Upper lobe of left lung (tissue), 4 donors: ENCODE results near the gene TLN1.

Source experiments
- EP300 ChIP-seq, 4 donors: sonication (generic); formaldehyde crosslinking; IDR thresholded peaks; one replicate each; pipeline ENCODE4 v1.5.1; 2017; ENCODE audit warnings: antibody characterized with exemption in 4 of 4, control low read depth in 2 of 4
- POLR2A ChIP-seq, 4 donors: fragments of 450-650 bp; IDR thresholded peaks; one replicate each; pipeline ENCODE4 v1.5.1; 2016 to 2017; ENCODE audit warnings: antibody characterized with exemption in 4 of 4, mild to moderate bottlenecking in 2 of 4
- POLR2AphosphoS5 ChIP-seq, 2 donors: sonication (generic); formaldehyde crosslinking; IDR thresholded peaks; one replicate each; pipeline ENCODE4 v1.5.1; 2017; ENCODE audit warnings: antibody characterized with exemption in 2 of 2
- TF ChIP-seq, protein P1 (sequence below), 6 experiments: fragments of 450-650 bp in 4 of 6; fragments of 200-600 bp in 2 of 6; sonication (generic) in 2 of 6; IDR thresholded peaks; one replicate each; pipeline ENCODE4 v1.5.1; 2016 to 2019; ENCODE audit warnings: antibody characterized with exemption in 6 of 6

DNA sequence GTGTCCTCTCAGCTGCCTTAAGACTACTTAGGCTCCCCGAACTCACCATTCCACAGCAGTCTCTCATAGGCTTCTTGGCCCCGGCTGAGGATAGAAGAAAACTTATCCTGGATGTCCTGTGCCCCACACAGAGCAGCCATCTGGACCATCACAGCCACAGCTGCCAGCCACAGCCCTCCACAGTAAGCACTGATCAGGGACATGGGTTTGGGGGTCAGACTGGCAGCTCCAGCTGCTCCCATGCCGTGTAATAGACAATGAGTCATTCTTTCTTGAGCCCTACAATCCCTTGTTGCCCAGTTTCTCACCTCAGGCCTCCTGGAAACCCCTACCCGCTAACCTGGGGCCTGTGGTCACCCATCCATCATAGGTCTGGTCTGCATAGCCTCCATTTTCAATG lies 6.2 kb upstream of the TLN1 start:
- TF ChIP-seq, protein P1, sequence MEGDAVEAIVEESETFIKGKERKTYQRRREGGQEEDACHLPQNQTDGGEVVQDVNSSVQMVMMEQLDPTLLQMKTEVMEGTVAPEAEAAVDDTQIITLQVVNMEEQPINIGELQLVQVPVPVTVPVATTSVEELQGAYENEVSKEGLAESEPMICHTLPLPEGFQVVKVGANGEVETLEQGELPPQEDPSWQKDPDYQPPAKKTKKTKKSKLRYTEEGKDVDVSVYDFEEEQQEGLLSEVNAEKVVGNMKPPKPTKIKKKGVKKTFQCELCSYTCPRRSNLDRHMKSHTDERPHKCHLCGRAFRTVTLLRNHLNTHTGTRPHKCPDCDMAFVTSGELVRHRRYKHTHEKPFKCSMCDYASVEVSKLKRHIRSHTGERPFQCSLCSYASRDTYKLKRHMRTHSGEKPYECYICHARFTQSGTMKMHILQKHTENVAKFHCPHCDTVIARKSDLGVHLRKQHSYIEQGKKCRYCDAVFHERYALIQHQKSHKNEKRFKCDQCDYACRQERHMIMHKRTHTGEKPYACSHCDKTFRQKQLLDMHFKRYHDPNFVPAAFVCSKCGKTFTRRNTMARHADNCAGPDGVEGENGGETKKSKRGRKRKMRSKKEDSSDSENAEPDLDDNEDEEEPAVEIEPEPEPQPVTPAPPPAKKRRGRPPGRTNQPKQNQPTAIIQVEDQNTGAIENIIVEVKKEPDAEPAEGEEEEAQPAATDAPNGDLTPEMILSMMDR (IDR thresholded peaks at IDR 0.05), result no peak
- TF ChIP-seq POLR2AphosphoS5 (IDR thresholded peaks at IDR 0.05) (no peak), EP300 (IDR thresholded peaks at IDR 0.05) (no peak), POLR2A (IDR thresholded peaks at IDR 0.05) (no peak)
